Karpas-422 (cell line): ENCODE results near the gene SPN. TPM values are rescaled to one million over a fixed set of nuclear protein-coding genes. Genes with fewer than 3 reads are reported as not detected.
"Not testable (repeated sequence)": the region's sequence is repeated elsewhere in the genome, so short reads cannot be mapped to it uniquely, and the experiment has no call there.

ENCODE experiments used
- DNase-seq: peaks from one replicate; pipeline ENCODE4 v3.0.0-alpha.2; 2015
- H2AFZ ChIP-seq: fragments of 200-600 bp; sonication (generic); 2 replicates; pipeline ENCODE4 v1.6.1; 2014; ENCODE audit warnings: antibody characterized with exemption, low read length, mixed read lengths
- H3K27ac ChIP-seq: fragments of 200-600 bp; sonication (generic); 2 replicates; pipeline ENCODE4 v1.5.1; 2014; ENCODE audit warnings: mild to moderate bottlenecking, low read length, moderate library complexity
- H3K27me3 ChIP-seq: fragments of 200-600 bp; sonication (generic); 2 replicates; pipeline ENCODE4 v1.6.1; 2014; ENCODE audit warnings: low read length, mixed read lengths
- H3K36me3 ChIP-seq: fragments of 200-600 bp; sonication (generic); 2 replicates; pipeline ENCODE4 v1.6.1; 2014; ENCODE audit warnings: low read length, mixed read lengths; ENCODE audit not compliant: insufficient read depth
- H3K4me1 ChIP-seq: fragments of 200-600 bp; sonication (generic); 2 replicates; pipeline ENCODE4 v1.6.1; 2014; ENCODE audit warnings: mild to moderate bottlenecking, low read length, mixed read lengths
- H3K4me2 ChIP-seq: fragments of 200-600 bp; sonication (generic); 2 replicates; pipeline ENCODE4 v1.6.1; 2014; ENCODE audit warnings: low read length, low read depth, mild to moderate bottlenecking; ENCODE audit not compliant: poor library complexity, severe bottlenecking
- H3K4me3 ChIP-seq: fragments of 200-600 bp; sonication (generic); 2 replicates; pipeline ENCODE4 v1.5.1; 2014; ENCODE audit warnings: mild to moderate bottlenecking, antibody characterized with exemption, low read length, mixed read lengths
- H3K79me2 ChIP-seq: fragments of 200-600 bp; sonication (generic); 2 replicates; pipeline ENCODE4 v1.6.1; 2014; ENCODE audit warnings: mild to moderate bottlenecking, low read length, mixed read lengths
- H3K9ac ChIP-seq: fragments of 200-600 bp; sonication (generic); 2 replicates; pipeline ENCODE4 v1.6.0; 2014; ENCODE audit warnings: low read length
- H3K9me2 ChIP-seq: fragments of 200-600 bp; sonication (generic), shearing (Covaris generic); replicated peaks from 2 replicates; pipeline ENCODE4 v1.6.0; 2014; ENCODE audit warnings: mild to moderate bottlenecking, low read length, moderate library complexity; ENCODE audit not compliant: insufficient read depth
- H3K9me3 ChIP-seq: fragments of 300-700, 200-600 bp; sonication (generic); 2 replicates; pipeline ENCODE4 v1.6.1; 2014; ENCODE audit warnings: low read length, mixed read lengths
- H4K20me1 ChIP-seq: fragments of 200-600 bp; sonication (generic); 2 replicates; pipeline ENCODE4 v1.6.1; 2014; ENCODE audit warnings: mild to moderate bottlenecking, antibody characterized with exemption, low read length, low read depth; ENCODE audit not compliant: insufficient read depth
- total RNA-seq: library from RNA; depleted of rRNA; stranded (reverse); fragments of >200 nt; shearing (Covaris generic); gene quantifications from 2 replicates; pipeline ENCODE4 v1.2.3, GENCODE V29; 2014; ENCODE audit warnings: low replicate concordance

SPN gene
- total RNA-seq, 1 experiment from 2014 or later: 0.63 TPM

- H4K20me1 ChIP-seq, H3K9me2 ChIP-seq, H3K9ac ChIP-seq, H2AFZ ChIP-seq, H3K4me2 ChIP-seq, H3K4me3 ChIP-seq, H3K27me3 ChIP-seq, H3K9me3 ChIP-seq, H3K4me1 ChIP-seq, H3K27ac ChIP-seq, H3K79me2 ChIP-seq, H3K36me3 ChIP-seq: not testable (repeated sequence)
- peak; percentile 84 for DNase-seq
Observed at GRCh38 chr16:29626778-29627331, 36.2 kb upstream of the SPN start.

- H3K4me2 ChIP-seq, H4K20me1 ChIP-seq, DNase-seq, H2AFZ ChIP-seq, H3K9me3 ChIP-seq, H3K9me2 ChIP-seq, H3K79me2 ChIP-seq, H3K4me1 ChIP-seq, H3K9ac ChIP-seq, H3K27ac ChIP-seq, H3K27me3 ChIP-seq, H3K36me3 ChIP-seq, H3K4me3 ChIP-seq: not testable (repeated sequence)
Observed at GRCh38 chr16:29627661-29628075, 35.4 kb upstream of the SPN start.

GRCh38 chr16:29628707-29629106, 34.3 kb upstream of the SPN start:
- not testable (repeated sequence) for DNase-seq

GRCh38 chr16:29629318-29629717, 33.7 kb upstream of the SPN start:
- H3K9me3 ChIP-seq, H3K9ac ChIP-seq, H2AFZ ChIP-seq, H3K27ac ChIP-seq, H3K36me3 ChIP-seq, H3K4me1 ChIP-seq, H3K4me3 ChIP-seq, DNase-seq, H3K79me2 ChIP-seq, H3K9me2 ChIP-seq, H3K4me2 ChIP-seq, H3K27me3 ChIP-seq, H4K20me1 ChIP-seq: not testable (repeated sequence)

More at GRCh38 chr16:29628707-29629106, 34.3 kb upstream of the SPN start:
- not testable (repeated sequence) for H4K20me1 ChIP-seq, H3K79me2 ChIP-seq, H3K27me3 ChIP-seq, H3K27ac ChIP-seq, H3K4me3 ChIP-seq, H3K4me1 ChIP-seq, H3K36me3 ChIP-seq, H3K9me3 ChIP-seq, H3K9me2 ChIP-seq, H3K9ac ChIP-seq, H3K4me2 ChIP-seq, H2AFZ ChIP-seq

- H3K9me2 ChIP-seq, H4K20me1 ChIP-seq, H2AFZ ChIP-seq, H3K27ac ChIP-seq, H3K9ac ChIP-seq, H3K4me2 ChIP-seq, H3K9me3 ChIP-seq, DNase-seq, H3K79me2 ChIP-seq, H3K36me3 ChIP-seq, H3K27me3 ChIP-seq, H3K4me3 ChIP-seq, H3K4me1 ChIP-seq: not testable (repeated sequence)
Observed at GRCh38 chr16:29631658-29632057, 31.4 kb upstream of the SPN start.

- H3K36me3 ChIP-seq, H3K9me3 ChIP-seq, DNase-seq, H3K9me2 ChIP-seq, H3K9ac ChIP-seq, H3K27me3 ChIP-seq, H3K27ac ChIP-seq, H3K4me2 ChIP-seq, H3K79me2 ChIP-seq, H4K20me1 ChIP-seq, H3K4me1 ChIP-seq, H3K4me3 ChIP-seq, H2AFZ ChIP-seq: not testable (repeated sequence)
Observed at GRCh38 chr16:29635902-29636301, 27.1 kb upstream of the SPN start.

GRCh38 chr16:29636368-29636767, 26.7 kb upstream of the SPN start:
- H3K36me3 ChIP-seq, H3K9me2 ChIP-seq, H3K9ac ChIP-seq, H4K20me1 ChIP-seq, H3K27ac ChIP-seq, H3K4me1 ChIP-seq, H2AFZ ChIP-seq, H3K79me2 ChIP-seq, H3K4me3 ChIP-seq, DNase-seq, H3K4me2 ChIP-seq, H3K27me3 ChIP-seq, H3K9me3 ChIP-seq: not testable (repeated sequence)

GRCh38 chr16:29638751-29639150, 24.3 kb upstream of the SPN start:
- not testable (repeated sequence) for H3K4me3 ChIP-seq, H3K79me2 ChIP-seq, H3K4me1 ChIP-seq, H3K4me2 ChIP-seq, H3K27me3 ChIP-seq, H3K9me3 ChIP-seq, H3K9me2 ChIP-seq, H3K36me3 ChIP-seq, H2AFZ ChIP-seq, H4K20me1 ChIP-seq, H3K9ac ChIP-seq, H3K27ac ChIP-seq
- peak; percentile 1 for DNase-seq

GRCh38 chr16:29641561-29641960, 21.5 kb upstream of the SPN start:
- no peak overlapping the region for H3K27ac ChIP-seq
- no peaks in the 10 kb centered on the region for H3K9me2 ChIP-seq
- no peaks in the 10 kb centered on the region for H3K9me3 ChIP-seq
- H3K9ac ChIP-seq: no peak overlapping the region
- H2AFZ ChIP-seq: no peak overlapping the region
- peak; percentile 73 for DNase-seq
- H3K4me2 ChIP-seq: no peak overlapping the region
- no peak overlapping the region for H3K4me3 ChIP-seq
- no peaks in the 10 kb centered on the region for H4K20me1 ChIP-seq
- no peaks in the 10 kb centered on the region for H3K27me3 ChIP-seq
- no peaks in the 10 kb centered on the region for H3K36me3 ChIP-seq
- peaks cover 7% of the 10 kb centered on the region for H3K4me1 ChIP-seq
- no peaks in the 10 kb centered on the region for H3K79me2 ChIP-seq
